ENCODE data around the gene GPRC5A.

DNA sequence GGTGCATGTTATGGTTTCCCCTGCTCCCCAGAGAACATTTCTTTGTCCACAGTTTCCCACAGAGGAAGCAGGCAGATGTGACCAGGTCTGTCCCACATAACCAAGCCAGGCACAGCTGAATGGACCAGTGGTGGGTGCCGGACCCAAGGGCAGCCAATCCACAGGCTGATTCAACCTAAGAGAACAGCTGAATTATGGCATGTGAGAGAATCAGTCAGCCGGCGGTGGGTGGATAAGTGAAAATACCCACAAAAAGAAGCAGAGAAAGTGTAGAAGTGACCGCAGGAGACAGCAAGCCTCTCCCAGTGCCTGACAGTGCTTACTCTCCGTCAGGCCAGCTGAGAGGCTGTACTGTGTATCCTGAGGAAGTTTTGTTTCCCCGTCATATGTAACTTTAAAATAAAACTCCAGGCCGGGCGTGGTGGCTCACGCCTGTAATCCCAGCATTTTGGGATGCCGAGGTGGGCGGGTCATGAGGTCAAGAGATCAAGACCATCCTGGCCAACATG lies 45.7 kb downstream of the GPRC5A start:
- TF ChIP-seq, protein P1, sequence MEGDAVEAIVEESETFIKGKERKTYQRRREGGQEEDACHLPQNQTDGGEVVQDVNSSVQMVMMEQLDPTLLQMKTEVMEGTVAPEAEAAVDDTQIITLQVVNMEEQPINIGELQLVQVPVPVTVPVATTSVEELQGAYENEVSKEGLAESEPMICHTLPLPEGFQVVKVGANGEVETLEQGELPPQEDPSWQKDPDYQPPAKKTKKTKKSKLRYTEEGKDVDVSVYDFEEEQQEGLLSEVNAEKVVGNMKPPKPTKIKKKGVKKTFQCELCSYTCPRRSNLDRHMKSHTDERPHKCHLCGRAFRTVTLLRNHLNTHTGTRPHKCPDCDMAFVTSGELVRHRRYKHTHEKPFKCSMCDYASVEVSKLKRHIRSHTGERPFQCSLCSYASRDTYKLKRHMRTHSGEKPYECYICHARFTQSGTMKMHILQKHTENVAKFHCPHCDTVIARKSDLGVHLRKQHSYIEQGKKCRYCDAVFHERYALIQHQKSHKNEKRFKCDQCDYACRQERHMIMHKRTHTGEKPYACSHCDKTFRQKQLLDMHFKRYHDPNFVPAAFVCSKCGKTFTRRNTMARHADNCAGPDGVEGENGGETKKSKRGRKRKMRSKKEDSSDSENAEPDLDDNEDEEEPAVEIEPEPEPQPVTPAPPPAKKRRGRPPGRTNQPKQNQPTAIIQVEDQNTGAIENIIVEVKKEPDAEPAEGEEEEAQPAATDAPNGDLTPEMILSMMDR (IDR thresholded peaks at IDR 0.05; ENCODE audit: extremely low read depth in 1 of 2, insufficient read depth in 1 of 2, low read depth in 1 of 2, low read length in 2 of 2): no peak
- no peak for TF ChIP-seq POLR2A (IDR thresholded peaks at IDR 0.05; ENCODE audit: low read depth, low read length)
- TF ChIP-seq POLR2AphosphoS5 (IDR thresholded peaks at IDR 0.05; ENCODE audit: insufficient read depth, low read depth, low read length): no peak
